ENCODE data around the gene OR2M5.

OR2M5 gene

GRCh38 chr1:248144513-248145198 is at the start of gene OR2M5:
Gene OR2M5 (plus strand): TSS chr1:248145148. CDS start chr1:248145148, 0 bp downstream.
- Mint-ChIP-seq H3K36me3 (no peaks in the 10 kb centered on the region), H3K9me3 (peaks cover 12% of the 10 kb centered on the region), H3K27ac (no peak within 1 kb of the TSS), H3K4me1 (peaks cover 2% of the 10 kb centered on the region), H3K27me3 (peaks cover 5% of the 10 kb centered on the region), H3K4me3 (no peak within 1 kb of the TSS)
- ATAC-seq (ENCODE audit: low read depth) (no peak), DNase-seq (ENCODE audit: low spot score in 2 of 2) (no peak)

- H3K27me3 Mint-ChIP-seq = no peaks in the 10 kb centered on the region
- H3K4me3 Mint-ChIP-seq = no peak overlapping the region
- no peaks in the 10 kb centered on the region for H3K4me1 Mint-ChIP-seq
- no peaks in the 10 kb centered on the region for H3K36me3 Mint-ChIP-seq
- H3K27ac Mint-ChIP-seq = no peak overlapping the region
- DNase-seq (ENCODE audit: low spot score in 2 of 2) (no peak), ATAC-seq (ENCODE audit: low read depth) (no peak)
- H3K9me3 Mint-ChIP-seq = no peaks in the 10 kb centered on the region
Observed at GRCh38 chr1:248098529-248098928, 46.4 kb upstream of the OR2M5 start.

- no peak for DNase-seq (ENCODE audit: low spot score in 2 of 2)
- Mint-ChIP-seq H3K27me3 (peaks cover 1% of the 10 kb centered on the region), H3K27ac (no peak overlapping the region), H3K9me3 (peaks cover 6% of the 10 kb centered on the region), H3K4me3 (no peak overlapping the region), H3K4me1 (no peaks in the 10 kb centered on the region), H3K36me3 (no peaks in the 10 kb centered on the region)
- ATAC-seq (ENCODE audit: low read depth) = no peak
Observed at GRCh38 chr1:248102847-248103246, 42.1 kb upstream of the OR2M5 start.

- DNase-seq (ENCODE audit: low spot score in 2 of 2) (no peak), ATAC-seq (ENCODE audit: low read depth) (no peak)
- Mint-ChIP-seq H3K4me1 (no peaks in the 10 kb centered on the region), H3K4me3 (no peak overlapping the region), H3K36me3 (no peaks in the 10 kb centered on the region), H3K27ac (no peak overlapping the region), H3K9me3 (peaks cover 19% of the 10 kb centered on the region), H3K27me3 (peaks cover 2% of the 10 kb centered on the region)
Observed at GRCh38 chr1:248111157-248111556, 33.8 kb upstream of the OR2M5 start.

- ATAC-seq (ENCODE audit: low read depth) (no peak), DNase-seq (ENCODE audit: low spot score in 2 of 2) (no peak)
- H3K36me3 Mint-ChIP-seq = no peaks in the 10 kb centered on the region
- no peaks in the 10 kb centered on the region for H3K4me1 Mint-ChIP-seq
- H3K27me3 Mint-ChIP-seq = peaks cover 2% of the 10 kb centered on the region
- no peak overlapping the region for H3K27ac Mint-ChIP-seq
- H3K9me3 Mint-ChIP-seq = peaks cover 11% of the 10 kb centered on the region
- H3K4me3 Mint-ChIP-seq = no peak overlapping the region
Observed at GRCh38 chr1:248114890-248115289, 30.1 kb upstream of the OR2M5 start.

- Mint-ChIP-seq H3K9me3 (peaks cover 11% of the 10 kb centered on the region), H3K36me3 (peaks cover 3% of the 10 kb centered on the region), H3K27ac (no peak overlapping the region), H3K4me3 (no peak overlapping the region), H3K4me1 (no peaks in the 10 kb centered on the region), H3K27me3 (peaks cover 2% of the 10 kb centered on the region)
- no peak for ATAC-seq (ENCODE audit: low read depth)
- DNase-seq (ENCODE audit: low spot score in 2 of 2) = no peak
Observed at GRCh38 chr1:248127653-248128052, 17.3 kb upstream of the OR2M5 start.

- DNase-seq (ENCODE audit: low spot score in 2 of 2) (no peak), ATAC-seq (ENCODE audit: low read depth) (no peak)
- H3K4me1 Mint-ChIP-seq = no peaks in the 10 kb centered on the region
- no peak overlapping the region for H3K4me3 Mint-ChIP-seq
- peaks cover 2% of the 10 kb centered on the region for H3K27me3 Mint-ChIP-seq
- H3K36me3 Mint-ChIP-seq = no peaks in the 10 kb centered on the region
- peaks cover 5% of the 10 kb centered on the region for H3K9me3 Mint-ChIP-seq
- H3K27ac Mint-ChIP-seq = no peak overlapping the region
Observed at GRCh38 chr1:248136811-248137210, 8.1 kb upstream of the OR2M5 start.

GRCh38 chr1:248140846-248141245 is 4.1 kb upstream of the OR2M5 start:
- DNase-seq (ENCODE audit: low spot score in 2 of 2) (no peak), ATAC-seq (ENCODE audit: low read depth) (no peak)
- Mint-ChIP-seq H3K27ac (no peak overlapping the region), H3K9me3 (peaks cover 4% of the 10 kb centered on the region), H3K27me3 (peaks cover 5% of the 10 kb centered on the region), H3K4me1 (no peaks in the 10 kb centered on the region), H3K36me3 (no peaks in the 10 kb centered on the region), H3K4me3 (no peak overlapping the region)

GRCh38 chr1:248143311-248143710 is 1.6 kb upstream of the OR2M5 start:
- peaks cover 10% of the 10 kb centered on the region for H3K9me3 Mint-ChIP-seq
- H3K27ac Mint-ChIP-seq = no peak overlapping the region
- no peaks in the 10 kb centered on the region for H3K36me3 Mint-ChIP-seq
- no peaks in the 10 kb centered on the region for H3K4me1 Mint-ChIP-seq
- ATAC-seq (ENCODE audit: low read depth) (no peak), DNase-seq (ENCODE audit: low spot score in 2 of 2) (no peak)
- H3K27me3 Mint-ChIP-seq = peaks cover 5% of the 10 kb centered on the region
- H3K4me3 Mint-ChIP-seq = no peak overlapping the region

- peaks cover 7% of the 10 kb centered on the region for H3K9me3 Mint-ChIP-seq
- H3K27me3 Mint-ChIP-seq = no peaks in the 10 kb centered on the region
- H3K4me3 Mint-ChIP-seq = no peak overlapping the region
- H3K4me1 Mint-ChIP-seq = peaks cover 2% of the 10 kb centered on the region
- DNase-seq (ENCODE audit: low spot score in 2 of 2) (no peak), ATAC-seq (ENCODE audit: low read depth) (no peak)
- H3K36me3 Mint-ChIP-seq = no peaks in the 10 kb centered on the region
- H3K27ac Mint-ChIP-seq = no peak overlapping the region
Observed at GRCh38 chr1:248152056-248152827, 7.3 kb downstream of the OR2M5 start.

GRCh38 chr1:248155927-248156326 is 11.0 kb downstream of the OR2M5 start:
- Mint-ChIP-seq H3K4me3 (no peak overlapping the region), H3K4me1 (no peaks in the 10 kb centered on the region), H3K9me3 (no peaks in the 10 kb centered on the region), H3K27ac (no peak overlapping the region), H3K36me3 (no peaks in the 10 kb centered on the region), H3K27me3 (no peaks in the 10 kb centered on the region)
- no peak for DNase-seq (ENCODE audit: low spot score in 2 of 2)
- ATAC-seq (ENCODE audit: low read depth) = no peak

- Mint-ChIP-seq H3K4me3 (no peak overlapping the region), H3K27ac (no peak overlapping the region), H3K4me1 (no peaks in the 10 kb centered on the region), H3K36me3 (no peaks in the 10 kb centered on the region), H3K9me3 (no peaks in the 10 kb centered on the region), H3K27me3 (no peaks in the 10 kb centered on the region)
- no peak for ATAC-seq (ENCODE audit: low read depth)
- DNase-seq (ENCODE audit: low spot score in 2 of 2) = no peak
Observed at GRCh38 chr1:248158758-248159157, 13.8 kb downstream of the OR2M5 start.

GRCh38 chr1:248164031-248164430 is 19.1 kb downstream of the OR2M5 start:
- no peak for DNase-seq (ENCODE audit: low spot score in 2 of 2)
- H3K27me3 Mint-ChIP-seq = no peaks in the 10 kb centered on the region
- ATAC-seq (ENCODE audit: low read depth) = no peak
- no peak overlapping the region for H3K27ac Mint-ChIP-seq
- H3K9me3 Mint-ChIP-seq = peaks cover 1% of the 10 kb centered on the region
- H3K36me3 Mint-ChIP-seq = no peaks in the 10 kb centered on the region
- H3K4me3 Mint-ChIP-seq = no peak overlapping the region
- no peaks in the 10 kb centered on the region for H3K4me1 Mint-ChIP-seq

- peaks cover 1% of the 10 kb centered on the region for H3K9me3 Mint-ChIP-seq
Observed at GRCh38 chr1:248165186-248165585, 20.2 kb downstream of the OR2M5 start.

GRCh38 chr1:248174521-248174920 is 29.6 kb downstream of the OR2M5 start, which contains the start of gene OR2M2:
Gene OR2M2 (plus strand): TSS chr1:248174821. CDS start chr1:248179986, 5,165 bp downstream.
- Mint-ChIP-seq H3K36me3 (no peaks in the 10 kb centered on the region), H3K9me3 (no peaks in the 10 kb centered on the region), H3K4me1 (no peaks in the 10 kb centered on the region), H3K27me3 (no peaks in the 10 kb centered on the region), H3K4me3 (no peak within 1 kb of the TSS), H3K27ac (no peak within 1 kb of the TSS)
- DNase-seq (ENCODE audit: low spot score in 2 of 2) = no peak
- no peak for ATAC-seq (ENCODE audit: low read depth)

More at GRCh38 chr1:248165186-248165585, 20.2 kb downstream of the OR2M5 start:
- no peak for ATAC-seq (ENCODE audit: low read depth)
- Mint-ChIP-seq H3K4me3 (no peak overlapping the region), H3K36me3 (no peaks in the 10 kb centered on the region), H3K4me1 (no peaks in the 10 kb centered on the region), H3K27ac (no peak overlapping the region), H3K27me3 (no peaks in the 10 kb centered on the region)
- DNase-seq (ENCODE audit: low spot score in 2 of 2) = no peak
